Endothelial cell of hepatic sinusoid (primary cell): ENCODE data around the gene BTG2.

Source experiments
- in situ Hi-C: cut with HindIII; loops from 2 replicates; pipeline ENCODE4 v1.10.0; 2017; ENCODE audit warnings: low sequenced_read_pairs

The BTG2 gene

DNA sequence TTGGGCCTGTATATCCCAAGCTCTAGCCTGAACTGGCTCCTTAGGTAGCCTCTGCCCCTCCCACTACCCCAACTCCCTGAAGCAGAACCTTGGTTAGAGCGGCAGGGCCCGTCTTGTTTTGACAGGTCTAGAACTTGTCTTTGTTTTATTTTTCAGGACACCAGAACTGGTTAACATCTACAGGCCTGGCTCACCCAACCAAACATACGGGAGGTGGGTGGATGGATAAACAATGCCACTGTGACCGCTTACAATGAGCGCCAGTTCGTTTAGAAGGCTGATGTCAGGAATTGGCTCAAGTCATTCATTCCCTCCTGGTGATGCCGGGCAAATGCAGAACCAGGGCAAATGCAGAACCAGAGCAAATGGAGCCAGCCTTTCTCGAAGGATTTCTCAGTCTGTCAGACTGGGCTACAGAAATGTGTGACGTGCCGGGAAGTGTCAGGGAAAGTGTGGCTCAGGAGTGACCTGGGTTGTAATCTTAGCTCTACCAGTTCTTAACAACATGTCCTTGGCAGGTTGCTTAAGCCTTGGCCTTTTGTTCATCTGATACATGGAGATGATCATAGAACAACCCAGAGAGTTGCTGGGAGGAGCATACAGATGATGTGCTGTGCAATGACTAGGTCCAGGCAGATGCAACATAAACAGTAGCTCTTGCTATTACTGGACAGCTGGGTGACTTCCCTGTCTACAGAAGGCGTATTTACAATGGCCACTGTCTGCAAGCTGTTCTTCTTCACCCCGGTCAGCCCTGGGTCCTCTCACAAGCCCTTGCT, 30.5 kb upstream of the BTG2 start:
- in situ Hi-C loops = loop anchor here (25.0 kb wide), 1 partner anchor 213 kb away; the partner anchor contains the start of genes OPTC and PRELP

DNA sequence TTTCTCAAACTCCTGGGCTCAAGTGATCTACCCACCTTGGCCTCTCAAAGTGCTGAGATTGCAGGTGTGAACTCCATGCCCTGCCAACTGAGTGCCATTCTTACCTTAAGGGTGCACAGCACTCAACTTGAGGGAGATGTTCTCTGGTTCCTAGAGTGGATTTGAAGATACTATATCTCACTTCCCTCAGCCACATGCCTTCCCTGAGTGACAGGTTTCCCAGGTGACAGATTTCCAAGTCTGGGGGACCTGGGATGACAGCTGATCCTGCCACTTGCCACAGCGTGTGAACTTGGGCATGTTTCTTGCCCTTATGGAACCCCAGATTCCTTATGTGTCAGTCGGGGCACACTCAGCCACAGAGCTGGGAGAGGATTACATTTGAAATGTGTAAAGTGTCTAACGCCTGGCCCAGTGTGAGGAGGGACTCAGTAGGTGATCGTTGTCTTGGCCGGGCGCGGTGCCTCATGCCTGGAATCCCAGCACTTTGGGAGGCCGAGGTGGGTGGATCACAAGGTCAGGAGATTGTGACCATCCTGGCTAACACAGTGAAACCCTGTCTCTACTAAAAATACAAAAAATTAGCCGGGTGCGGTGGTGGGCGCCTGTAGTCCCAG, 29.6 kb upstream of the BTG2 start:
- in situ Hi-C loops = no loop called here

DNA sequence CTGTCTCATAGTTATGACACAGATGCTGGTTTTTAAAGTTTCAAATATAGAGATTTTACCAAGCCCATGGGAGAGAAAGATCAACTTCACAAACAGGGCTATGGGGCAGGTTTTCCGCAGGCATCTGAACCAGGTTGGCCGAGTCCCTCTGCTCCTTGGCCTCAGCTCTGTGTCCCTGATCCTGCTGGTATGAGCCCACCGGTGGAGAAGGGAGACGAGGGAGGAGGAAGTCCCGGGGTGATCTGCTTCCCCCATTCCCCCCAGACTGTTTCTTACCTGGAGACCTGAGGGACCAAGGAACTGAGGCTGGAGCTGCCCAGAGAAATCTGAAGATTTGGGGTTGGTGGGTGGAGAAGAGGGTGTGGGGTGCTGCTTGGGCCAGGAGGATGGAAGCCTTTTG, 28.9 kb upstream of the BTG2 start:
- in situ Hi-C loops = no loop called here

DNA sequence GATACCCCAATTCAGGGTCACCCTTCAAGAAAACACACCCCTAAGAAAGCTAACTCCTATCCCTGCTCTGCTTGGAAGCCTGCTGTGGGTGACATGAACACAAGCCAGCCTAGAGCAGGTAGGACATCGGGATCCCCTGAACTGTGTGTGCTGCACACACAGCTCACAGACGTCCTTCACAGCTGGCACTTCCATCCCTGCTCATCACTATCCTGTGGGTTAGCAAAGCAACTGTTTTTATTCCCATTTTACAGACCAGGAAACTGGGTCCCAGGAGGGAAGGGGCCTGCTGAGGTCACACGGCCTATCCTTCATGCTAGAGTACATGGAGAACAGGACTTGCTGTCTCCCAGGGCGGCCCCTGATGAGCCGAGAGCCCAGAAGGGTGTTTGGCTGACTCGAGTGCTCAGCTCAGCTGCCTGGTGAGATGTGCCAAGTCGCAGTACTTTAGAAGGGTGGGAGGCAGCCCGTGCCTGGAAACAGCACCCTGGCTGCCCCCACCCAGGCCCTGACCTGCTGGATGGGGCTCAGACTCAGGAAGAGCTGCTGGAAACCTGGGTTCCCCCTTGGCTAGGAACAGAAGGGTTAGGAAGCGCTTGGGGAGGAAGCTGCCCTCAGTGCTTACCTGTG, 28.3 kb upstream of the BTG2 start:
- in situ Hi-C loops = no loop called here

DNA sequence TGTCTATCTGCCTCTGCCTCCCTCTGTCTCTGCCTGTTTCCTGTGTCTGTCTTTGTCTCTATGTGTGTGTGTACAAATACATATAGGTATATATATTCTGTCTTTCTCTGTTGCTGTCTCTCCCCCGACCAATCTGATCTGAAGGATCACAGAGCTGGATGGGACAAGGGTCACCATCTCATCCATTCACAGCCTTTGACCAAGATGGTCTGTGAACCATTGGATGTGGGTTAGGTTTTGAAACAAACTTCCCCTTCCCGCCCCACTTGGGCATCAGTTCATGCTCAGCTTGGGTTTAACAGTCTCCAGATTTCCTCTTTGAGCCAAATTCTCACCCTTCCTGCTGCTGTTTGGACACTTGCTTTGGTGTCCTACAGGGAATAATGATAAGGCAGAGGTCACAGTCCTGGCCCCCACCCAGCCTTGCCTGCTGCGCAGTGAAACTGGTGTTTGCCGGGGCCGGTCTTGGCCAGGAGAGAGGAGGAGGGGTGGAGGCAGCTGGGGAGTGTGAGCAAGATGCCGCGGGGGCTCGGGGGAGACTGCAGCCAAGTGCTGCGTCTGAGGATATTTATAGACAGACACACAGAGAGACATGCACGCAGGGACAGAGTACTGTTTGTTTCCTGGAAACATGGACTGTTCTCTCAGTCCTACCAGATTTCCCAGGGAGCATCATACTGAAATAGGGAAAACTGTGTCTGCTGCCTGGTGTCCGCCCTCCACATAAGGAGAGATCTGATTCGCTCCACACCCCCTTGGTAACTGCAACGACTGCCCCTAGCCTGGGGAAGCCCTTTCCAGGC, 27.0 kb upstream of the BTG2 start:
- in situ Hi-C loops = no loop called here

DNA sequence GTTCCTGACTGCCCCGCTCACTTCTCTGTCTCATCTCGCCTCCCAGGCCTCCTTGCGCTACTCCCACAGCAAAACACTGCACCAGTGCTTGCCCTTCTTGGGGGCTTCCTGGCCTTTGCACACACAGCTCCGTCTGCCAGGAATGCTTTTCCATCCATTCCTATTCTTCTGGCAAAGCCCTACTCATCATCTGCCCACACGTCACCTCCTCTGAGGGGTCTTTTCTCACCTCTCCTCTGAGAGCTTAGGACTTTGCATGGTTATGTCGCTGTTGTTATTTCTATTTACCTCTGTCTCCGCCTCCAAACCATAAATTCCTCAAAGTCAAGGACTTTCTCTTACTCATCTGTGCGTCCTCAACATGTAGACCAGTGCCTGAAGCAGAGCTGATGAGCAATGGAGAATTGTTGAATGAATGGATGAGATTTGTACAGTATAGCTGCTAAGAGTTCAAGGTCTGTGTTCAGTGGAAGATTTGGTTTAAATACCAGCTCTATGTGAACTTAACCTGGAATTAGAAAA, 26.4 kb upstream of the BTG2 start:
- in situ Hi-C loops = no loop called here

DNA sequence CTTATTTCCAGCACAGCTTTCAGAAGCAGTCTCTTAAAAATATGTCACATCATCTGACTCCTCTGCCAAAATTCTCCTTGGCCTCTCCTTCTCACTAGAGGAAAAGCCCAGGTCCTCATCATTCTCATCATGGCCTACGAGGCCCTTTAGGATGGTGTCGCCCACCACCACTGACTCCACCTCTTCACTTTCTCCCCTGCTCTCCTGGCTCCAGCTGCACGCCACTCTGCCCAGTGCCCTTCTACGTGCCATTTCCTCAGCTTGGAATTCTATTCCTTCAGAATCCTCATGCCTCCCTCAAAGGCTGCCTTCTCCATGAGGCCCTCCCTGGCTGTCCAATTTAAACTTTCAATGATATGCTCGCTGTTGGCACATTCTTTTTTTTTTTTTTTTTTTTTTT, 25.3 kb upstream of the BTG2 start:
- in situ Hi-C loops = no loop called here

DNA sequence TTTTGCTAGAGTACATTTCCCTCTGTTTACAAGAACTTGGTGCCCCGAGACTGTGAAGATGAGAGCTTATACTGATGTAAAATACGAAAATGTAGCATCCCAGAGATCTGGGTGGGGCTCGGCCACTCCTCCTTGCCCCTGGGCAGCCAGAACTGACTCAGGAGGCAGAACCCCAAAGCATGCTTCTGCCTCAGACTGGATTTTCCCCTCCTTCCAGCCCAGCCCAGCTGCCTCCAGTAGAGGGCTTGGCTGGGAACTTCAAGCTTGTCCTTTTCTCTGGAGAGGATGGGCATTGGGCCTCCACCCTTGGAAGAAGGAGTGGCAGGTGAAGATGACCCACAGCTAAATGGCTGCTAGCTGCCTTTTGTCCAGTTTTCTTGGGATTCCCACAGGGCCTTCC, 24.3 kb upstream of the BTG2 start:
- in situ Hi-C loops = no loop called here

DNA sequence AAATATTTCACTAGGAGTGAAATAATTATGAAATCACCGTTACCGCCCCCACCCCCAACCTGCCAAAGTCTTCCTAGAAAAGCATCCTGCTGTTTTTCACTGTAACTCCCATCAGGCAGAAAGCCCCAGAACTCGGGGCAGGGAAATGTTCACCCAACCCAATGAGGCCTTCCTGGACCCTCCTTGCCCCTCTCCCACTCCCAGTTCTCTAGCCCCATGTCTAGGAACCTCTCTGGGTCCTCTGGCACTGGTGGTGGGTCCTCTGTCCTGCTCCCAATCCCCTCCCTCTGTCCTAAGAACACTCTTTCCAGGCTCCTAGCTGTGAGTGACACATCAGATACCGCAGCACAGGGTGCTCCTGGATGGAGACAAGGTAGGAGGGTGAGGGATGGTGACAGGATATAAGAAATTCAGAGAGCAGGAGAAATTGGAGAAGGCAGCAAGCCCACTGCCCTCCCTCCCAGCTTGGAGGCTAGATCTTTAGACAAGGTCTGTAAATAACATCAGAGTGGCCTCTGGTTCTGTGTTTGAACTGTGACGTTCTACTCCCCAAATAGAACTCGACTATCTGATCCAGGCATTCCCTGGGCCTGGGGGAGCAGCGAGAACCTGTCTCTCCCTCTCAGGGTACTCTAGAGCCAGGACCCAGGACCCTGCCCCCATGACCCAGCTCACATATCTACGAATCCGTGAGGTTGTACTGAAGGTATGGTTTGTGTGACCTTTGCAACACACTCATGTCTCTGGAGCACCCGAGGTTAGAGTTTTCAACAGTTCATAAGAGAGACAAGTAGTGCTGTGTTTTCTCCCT, 23.3 kb upstream of the BTG2 start:
- in situ Hi-C loops = no loop called here

DNA sequence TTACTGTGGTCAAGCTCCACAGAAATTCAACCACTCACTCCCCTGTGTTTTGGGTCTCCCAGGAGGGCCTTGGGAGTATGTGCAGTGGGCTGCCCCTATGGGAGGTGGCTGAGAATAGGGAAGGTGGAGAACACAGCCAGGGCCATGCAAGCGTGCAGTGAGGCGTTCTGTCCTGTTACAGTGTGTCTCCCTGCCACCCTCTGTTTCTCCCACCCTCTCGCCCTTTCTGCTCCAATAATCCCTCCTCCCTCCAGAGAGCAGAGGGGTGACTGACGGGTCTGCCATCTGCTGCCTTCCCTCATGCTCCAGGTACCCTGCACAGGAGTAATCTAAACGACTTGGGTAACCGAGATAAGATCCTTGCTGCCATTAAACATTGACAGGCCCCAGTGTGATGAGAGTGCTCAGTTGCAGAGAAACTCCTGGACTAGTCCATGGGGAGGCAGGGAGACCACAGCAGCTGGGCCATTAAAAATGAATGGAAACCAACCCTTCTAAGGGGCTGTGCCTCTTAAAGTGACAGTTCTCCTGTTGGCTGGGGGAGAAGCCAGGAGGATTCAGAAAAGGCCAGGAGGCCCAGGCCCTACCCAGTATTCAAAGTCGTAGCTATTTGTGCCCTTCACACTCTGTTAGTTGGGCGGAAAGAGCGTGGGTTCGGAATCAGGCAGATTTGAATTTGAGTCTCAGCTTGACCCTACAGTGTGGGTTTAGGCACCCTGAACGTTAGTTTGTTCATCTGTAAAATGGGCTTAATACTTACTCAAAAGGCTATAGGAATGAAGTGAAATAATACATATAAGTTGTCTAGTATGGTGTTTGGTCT, 22.4 kb upstream of the BTG2 start:
- in situ Hi-C loops = no loop called here

DNA sequence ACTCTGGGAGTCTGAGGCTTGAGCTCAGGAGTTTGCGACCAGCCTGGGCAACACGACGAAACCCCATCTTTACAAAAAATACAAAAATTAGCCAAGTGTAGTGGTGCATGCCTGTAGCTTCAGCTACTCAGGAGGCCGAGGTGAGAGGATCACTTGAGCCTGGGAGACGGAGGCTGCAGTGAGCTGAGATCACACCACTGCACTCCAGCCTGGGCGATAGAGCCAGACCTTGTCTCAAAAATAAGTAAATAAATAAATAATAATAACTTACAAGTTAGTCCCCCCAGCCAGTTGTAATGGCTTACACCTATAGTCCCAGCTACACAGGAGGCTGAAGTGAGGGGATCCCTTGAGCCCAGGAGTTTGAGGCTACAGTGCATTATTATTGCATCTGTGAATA, 21.7 kb upstream of the BTG2 start:
- in situ Hi-C loops = no loop called here

DNA sequence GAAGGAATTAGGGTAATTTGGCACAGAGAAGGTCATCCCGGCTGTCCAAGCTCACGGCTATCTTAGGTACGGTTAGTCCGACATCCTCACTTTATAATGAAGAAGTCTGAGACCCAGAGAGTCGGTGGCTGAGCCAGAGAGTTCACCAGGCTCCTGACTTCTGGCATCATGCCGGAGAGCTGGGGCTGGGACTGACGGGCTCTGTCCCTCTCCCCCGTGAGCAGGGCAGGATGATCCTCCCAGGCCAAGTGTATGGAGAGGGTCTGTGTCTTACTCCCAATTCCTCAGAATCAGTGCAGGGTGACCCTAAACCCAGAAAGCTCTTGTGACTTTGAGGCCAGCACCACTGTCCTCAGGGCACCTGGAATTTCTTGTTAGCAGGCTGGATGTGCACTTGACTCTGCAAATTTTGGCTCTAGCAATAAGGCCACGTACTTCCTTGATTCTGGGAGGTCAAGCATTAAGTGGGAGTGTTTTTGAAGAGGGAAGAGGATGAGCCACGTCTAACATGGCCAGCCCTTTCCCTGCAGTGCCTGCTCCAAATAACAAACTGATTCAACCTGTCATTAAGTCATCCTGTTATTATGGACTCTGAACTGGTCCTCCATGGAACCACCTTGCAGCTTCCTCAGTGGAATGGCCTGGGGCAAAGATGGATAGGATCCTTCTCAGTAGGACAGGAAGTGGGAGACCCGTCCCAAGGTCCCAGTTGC, 20.8 kb upstream of the BTG2 start:
- in situ Hi-C loops = no loop called here

DNA sequence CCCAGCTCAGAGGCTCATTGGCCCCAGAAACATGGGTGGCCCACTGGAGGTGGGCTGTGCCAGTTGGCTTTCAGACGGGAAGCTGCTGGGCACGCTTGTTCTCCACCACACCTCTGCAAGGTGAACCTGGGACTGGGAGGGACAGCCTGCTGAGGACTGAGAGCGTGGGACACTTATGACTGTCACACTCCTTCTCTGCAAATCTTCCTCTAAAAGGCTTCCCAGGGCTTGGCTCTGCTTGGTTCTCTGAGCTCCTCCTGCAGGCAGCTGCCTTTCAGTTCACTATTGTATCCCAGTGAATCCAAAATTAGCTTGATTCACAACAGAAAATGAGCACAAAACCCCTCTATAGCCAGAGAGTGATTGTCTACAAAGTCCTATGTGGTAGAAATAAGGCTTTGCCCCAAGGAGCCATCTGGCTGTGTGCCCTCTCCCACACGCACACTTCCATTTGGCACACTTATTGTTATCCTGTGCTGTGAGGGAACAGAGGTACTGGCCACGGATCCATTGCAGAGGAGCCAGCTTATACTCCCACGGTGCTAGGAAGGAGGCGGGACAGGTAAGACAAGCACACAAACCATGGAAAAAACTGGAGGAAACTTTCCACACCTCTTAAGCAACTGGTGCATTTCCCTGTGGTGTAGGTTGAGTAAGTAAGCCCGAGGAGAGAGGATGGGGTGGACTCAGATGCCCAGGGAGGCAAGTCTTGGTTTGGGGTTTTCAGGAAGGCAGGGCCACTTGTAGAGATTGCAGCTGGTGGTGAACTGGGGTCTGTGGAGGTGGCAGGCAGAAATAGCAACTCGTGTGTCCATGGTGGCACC, 18.9 kb upstream of the BTG2 start:
- in situ Hi-C loops = no loop called here

DNA sequence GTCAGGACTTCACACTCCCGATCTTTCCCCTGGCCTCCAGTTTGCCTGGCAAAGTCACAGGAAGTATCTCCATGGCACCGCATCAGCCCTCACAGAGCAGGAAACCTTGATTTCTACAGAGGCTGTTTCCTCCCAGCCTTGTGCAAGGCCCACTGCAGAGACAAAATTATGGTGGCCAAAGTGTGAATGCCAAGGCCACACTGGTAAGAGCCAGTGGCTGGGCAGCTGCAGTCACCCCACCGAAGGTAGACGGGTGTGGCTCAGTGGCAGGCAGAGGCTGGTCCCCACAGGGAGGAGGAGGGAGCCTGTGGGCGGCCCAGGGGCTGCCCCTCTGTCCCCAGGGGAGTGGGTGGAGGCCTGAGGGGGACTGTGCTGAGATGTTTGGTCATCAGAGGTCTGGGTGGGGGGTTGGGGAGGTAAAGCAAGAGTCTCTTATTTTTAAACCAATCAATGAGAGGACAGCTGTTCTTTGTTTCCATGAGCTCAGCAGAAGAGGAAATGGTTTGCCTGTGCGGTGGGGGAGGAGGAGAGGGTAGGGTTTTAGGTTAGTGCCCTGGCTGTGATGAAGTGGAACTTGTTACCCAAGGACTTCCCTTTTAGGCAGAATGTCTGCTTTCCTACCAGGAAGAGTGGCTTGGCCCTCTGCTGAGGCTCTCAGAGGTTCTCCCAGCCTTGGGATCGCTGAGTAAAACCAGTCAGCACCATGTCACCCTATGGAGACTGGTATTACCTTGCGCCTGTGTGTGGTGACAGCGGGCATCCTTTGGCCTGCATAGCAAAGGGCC, 18.0 kb upstream of the BTG2 start:
- in situ Hi-C loops = no loop called here

DNA sequence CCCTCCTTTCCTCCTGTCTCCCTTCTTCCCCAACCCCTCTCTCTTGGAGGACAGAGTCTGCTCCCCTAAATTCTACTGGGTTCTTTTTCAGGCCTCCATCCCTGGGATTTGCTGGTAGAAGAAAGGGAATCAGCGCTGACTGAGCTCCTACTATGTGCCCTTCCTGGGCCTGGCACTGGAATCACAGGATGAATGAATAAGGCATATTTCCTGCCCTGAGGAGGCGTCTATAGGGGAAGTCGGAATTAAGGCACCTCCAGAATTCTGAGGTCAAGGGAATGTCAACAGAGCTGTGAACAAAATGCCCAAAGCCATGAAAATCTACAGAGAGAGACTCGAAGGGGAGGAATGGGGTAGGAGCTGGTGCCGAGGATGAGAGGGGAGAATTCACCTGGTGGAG, 17.4 kb upstream of the BTG2 start:
- in situ Hi-C loops = no loop called here

DNA sequence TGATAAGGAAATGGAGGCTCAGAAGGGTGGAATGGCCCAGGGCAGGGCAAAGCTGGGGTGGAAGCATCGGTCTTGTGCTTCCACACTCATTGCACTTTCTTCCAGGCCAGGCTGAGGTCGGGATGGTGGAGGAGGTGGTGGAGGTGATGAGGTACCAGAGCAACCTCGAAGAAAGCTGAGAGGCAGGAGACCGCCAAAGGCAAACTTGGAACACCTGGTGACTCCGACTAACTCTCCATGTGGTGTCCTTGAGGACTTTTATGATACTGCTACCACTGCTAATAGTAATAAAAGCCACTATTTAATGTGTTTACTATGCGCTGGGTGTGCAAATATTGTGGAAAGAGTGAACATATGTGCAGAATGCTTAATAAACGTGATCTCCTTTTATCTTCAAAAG, 16.9 kb upstream of the BTG2 start:
- in situ Hi-C loops = no loop called here

DNA sequence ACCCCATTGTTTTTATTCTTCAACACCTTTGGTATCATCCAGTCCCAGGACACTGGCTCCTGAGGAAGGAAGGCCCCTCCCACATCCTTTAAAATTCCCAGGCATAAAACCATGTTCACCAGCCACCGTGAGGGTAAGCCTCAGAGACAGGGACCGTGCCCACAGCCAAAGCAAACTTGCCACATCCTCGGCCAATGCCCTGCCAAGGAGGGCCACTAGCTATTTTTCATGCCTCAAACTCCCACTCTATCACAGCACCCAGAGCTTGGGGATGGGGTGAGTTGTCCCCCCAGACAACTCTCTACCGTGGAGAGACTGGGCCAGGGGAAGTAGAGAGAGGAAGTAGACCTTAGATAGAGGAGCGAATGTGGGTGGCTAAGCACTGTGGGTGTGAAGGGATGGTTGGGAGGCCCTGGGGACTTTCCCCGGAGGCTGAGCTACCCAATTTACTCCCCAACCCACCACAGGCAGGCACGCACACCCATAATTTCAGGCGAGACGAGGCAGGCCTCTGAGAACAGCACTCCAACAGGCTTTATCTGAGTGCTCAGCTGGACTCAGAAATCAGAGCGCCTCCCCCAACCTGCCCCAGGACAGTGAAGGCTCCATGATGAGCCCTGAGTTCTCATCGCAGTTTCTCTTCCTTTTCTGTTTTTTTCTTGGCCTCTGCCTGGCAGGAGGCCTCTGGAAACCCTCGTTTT, 15.9 kb upstream of the BTG2 start:
- in situ Hi-C loops = no loop called here
